CD14-positive monocyte (primary cell): ENCODE data around the gene CDH23. TPM values are rescaled to one million over a fixed set of nuclear protein-coding genes. Genes with fewer than 3 reads are reported as not detected.

Experiments used
- DNase-seq, 3 donors: peaks; one replicate each; pipeline ENCODE4 v3.0.0-alpha.2; 2011 to 2022
- H2AFZ ChIP-seq: 2 replicates; pipeline ENCODE4 v1.6.0; 2012; ENCODE audit warnings: mild to moderate bottlenecking, low read depth, low read length, inconsistent platforms; ENCODE audit not compliant: insufficient read depth, poor library complexity, severe bottlenecking
- H3K27ac ChIP-seq, 2 donors: 1 replicate in 1 of 2; 2 replicates in 1 of 2; pipeline ENCODE4 v1.5.1; 2012 to 2013; ENCODE audit warnings: low read length in 2 of 2, control low read depth in 1 of 2, inconsistent platforms in 1 of 2, low read depth in 1 of 2, mild to moderate bottlenecking in 1 of 2
- H3K27me3 ChIP-seq, 2 donors: one replicate each; pipeline versions ENCODE4 v1.6.0 to v1.6.1; 2011 to 2013; ENCODE audit warnings: low read length in 2 of 2; ENCODE audit not compliant: control insufficient read depth in 2 of 2, insufficient read depth in 2 of 2
- H3K36me3 ChIP-seq, 2 donors: replicated peaks in 1 of 2; 1 replicate in 1 of 2; 2 replicates in 1 of 2; pipeline versions ENCODE4 v1.5.1 to v1.6.1; 2012 to 2013; ENCODE audit warnings: low read length in 2 of 2, control low read depth in 1 of 2, inconsistent platforms in 1 of 2, mild to moderate bottlenecking in 1 of 2; ENCODE audit not compliant: insufficient read depth in 2 of 2, control insufficient read depth in 1 of 2
- H3K4me1 ChIP-seq, 2 donors: 1 replicate in 1 of 2; 2 replicates in 1 of 2; pipeline versions ENCODE4 v1.5.1 to v1.6.1; 2012 to 2013; ENCODE audit warnings: low read length in 2 of 2, control low read depth in 1 of 2, inconsistent platforms in 1 of 2, mild to moderate bottlenecking in 1 of 2, moderate library complexity in 1 of 2; ENCODE audit not compliant: insufficient read depth in 2 of 2, control insufficient read depth in 1 of 2
- H3K4me2 ChIP-seq: replicated peaks from 2 replicates; pipeline ENCODE3; 2012; ENCODE audit warnings: low read length, moderate library complexity, mild to moderate bottlenecking; ENCODE audit not compliant: poor library complexity, severe bottlenecking; ENCODE audit errors: extremely low read depth
- H3K4me3 ChIP-seq, 3 experiments: fragments of 200-600 bp in 1 of 3; sonication (generic) in 1 of 3; replicated peaks in 1 of 3; 1 replicate in 2 of 3; 2 replicates in 1 of 3; pipeline ENCODE4 v1.5.1; 2011 to 2013; ENCODE audit warnings: low read length in 3 of 3, mild to moderate bottlenecking in 3 of 3, control low read depth in 2 of 3, low read depth in 2 of 3, inconsistent platforms in 1 of 3, moderate library complexity in 1 of 3
- H3K79me2 ChIP-seq: 2 replicates; pipeline ENCODE4 v1.6.0; 2012; ENCODE audit warnings: mild to moderate bottlenecking, control low read depth, inconsistent platforms, low read length, moderate library complexity; ENCODE audit not compliant: insufficient read depth
- H3K9ac ChIP-seq: 2 replicates; pipeline ENCODE4 v1.6.0; 2017; ENCODE audit warnings: low read length, mild to moderate bottlenecking; ENCODE audit not compliant: insufficient read depth, poor library complexity, severe bottlenecking
- H3K9me3 ChIP-seq, 2 donors: replicated peaks in 1 of 2; 1 replicate in 1 of 2; 2 replicates in 1 of 2; pipeline versions ENCODE4 v1.5.1 to v1.6.1; 2012 to 2013; ENCODE audit warnings: low read length in 2 of 2, control low read depth in 1 of 2; ENCODE audit not compliant: control insufficient read depth in 1 of 2, insufficient read depth in 1 of 2
- H4K20me1 ChIP-seq: 2 replicates; pipeline ENCODE4 v1.6.0; 2012; ENCODE audit warnings: mild to moderate bottlenecking, low read length, control low read depth, moderate library complexity; ENCODE audit not compliant: insufficient read depth
- H3K27ac Mint-ChIP-seq, 7 donors: one replicate each; pipeline ENCODE4 v1.8.0; 2020; ENCODE audit warnings: mild to moderate bottlenecking in 7 of 7, mixed read lengths in 7 of 7, moderate library complexity in 6 of 7, inconsistent platforms in 2 of 7
- H3K27me3 Mint-ChIP-seq, 3 donors: one replicate each; pipeline ENCODE4 v1.8.0; 2021 to 2022; ENCODE audit warnings: low read depth in 3 of 3, mild to moderate bottlenecking in 3 of 3, mixed read lengths in 3 of 3, moderate library complexity in 3 of 3, inconsistent platforms in 1 of 3
- H3K36me3 Mint-ChIP-seq, 2 donors: one replicate each; pipeline ENCODE4 v1.8.0; 2020; ENCODE audit warnings: mixed read lengths in 2 of 2, inconsistent platforms in 1 of 2, mild to moderate bottlenecking in 1 of 2
- H3K4me1 Mint-ChIP-seq: one replicate; pipeline ENCODE4 v1.8.0; 2020; ENCODE audit warnings: mild to moderate bottlenecking, mixed read lengths
- H3K4me3 Mint-ChIP-seq, 2 donors: one replicate each; pipeline ENCODE4 v1.8.0; 2020; ENCODE audit warnings: mild to moderate bottlenecking in 2 of 2, mixed read lengths in 2 of 2, moderate library complexity in 1 of 2
- H3K9me3 Mint-ChIP-seq, 7 donors: one replicate each; pipeline ENCODE4 v1.8.0; 2020 to 2022; ENCODE audit warnings: mixed read lengths in 7 of 7, mild to moderate bottlenecking in 6 of 7, moderate library complexity in 6 of 7, inconsistent platforms in 2 of 7
- CTCF ChIP-seq: fragments of 200-600 bp; IDR thresholded peaks from one replicate; pipeline ENCODE4 v1.8.0; 2022; ENCODE audit warnings: antibody characterized with exemption, mild to moderate bottlenecking
- WGBS: methylation state at CpG from one replicate; pipeline ENCODE4 v1.1.5; 2013; ENCODE audit warnings: missing lambda C conversion rate; ENCODE audit not compliant: insufficient coverage; 5-methylcytosine and 5-hydroxymethylcytosine counted together
- intact Hi-C, 2 donors: fragments of 100-400 bp; cut with micrococcal nuclease; formaldehyde crosslinking; loops; one replicate each; pipeline versions ENCODE4 v1.15.0 to v1.15.1; 2023
- polyA plus RNA-seq, 3 donors: library from polyadenylated mRNA; depleted of rRNA in 1 of 3; unstranded in 2 of 3; stranded (reverse) in 1 of 3; fragments of 300-500 nt in 2 of 3; fragments of >200 nt in 1 of 3; fragmentation: Illumina TruSeq in 2 of 3; gene quantifications; 1 replicate in 2 of 3; 2 replicates in 1 of 3; pipeline ENCODE4 v1.2.3, GENCODE V29; 2012 to 2021

CDH23 gene
- polyA plus RNA-seq, 3 donors: 8.2 to 36.2 (median 10.5) TPM

DNA sequence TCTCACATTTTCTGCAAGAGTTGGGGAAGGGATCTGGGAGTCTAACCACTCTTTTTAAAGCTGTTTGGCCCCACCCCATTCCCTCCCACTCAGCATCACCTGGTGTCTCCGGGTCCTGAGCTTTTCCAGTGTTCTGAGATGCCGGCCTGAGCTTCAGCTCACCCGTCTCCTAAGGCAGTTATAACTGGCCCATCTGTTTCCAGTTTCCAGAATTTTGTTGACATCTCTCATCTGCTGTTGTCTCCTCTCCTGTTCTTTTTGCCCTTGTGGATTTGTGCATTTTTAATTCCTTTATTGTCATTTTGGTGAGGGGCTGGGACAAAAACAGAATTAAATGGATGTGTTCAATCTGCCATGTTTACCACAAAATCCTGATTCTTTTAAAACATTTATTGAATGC is 162.3 kb downstream of the CDH23 start:
- Mint-ChIP-seq H3K27me3 (peaks cover 7 to 9% (median 9%) of the 10 kb centered on the region in 3 donors), H3K4me1 (peaks cover 15% of the 10 kb centered on the region), H3K36me3 (no peaks in the 10 kb centered on the region), H3K27ac (no peak overlapping the region), H3K9me3 (peaks cover 2 to 10% (median 9%) of the 10 kb centered on the region in 7 donors), H3K4me3 (no peak overlapping the region)
- Histone ChIP-seq H3K36me3 (no peaks in the 10 kb centered on the region), H4K20me1 (no peaks in the 10 kb centered on the region), H3K27me3 (no peaks in the 10 kb centered on the region), H3K27ac (no peak overlapping the region), H3K9me3 (peaks cover 0 to 3% of the 10 kb centered on the region in 2 donors), H3K4me2 (no peak overlapping the region), H3K79me2 (no peaks in the 10 kb centered on the region), H2AFZ (no peak overlapping the region), H3K4me3 (no peak overlapping the region), H3K9ac (no peak overlapping the region), H3K4me1 (peaks cover 13 to 15% of the 10 kb centered on the region in 2 donors)
- 93% methylated on average over 3 of the region's 3 CpGs for WGBS
- intact Hi-C loops: no loop called here
- no peak for DNase-seq
- no peak for TF ChIP-seq CTCF

GRCh38 chr10:71561003-71561574 is 164.4 kb downstream of the CDH23 start:
- Mint-ChIP-seq H3K27ac (peak overlapping the region in 2 of 7 donors; percentile 40 to 62), H3K9me3 (peaks cover 2 to 10% (median 7%) of the 10 kb centered on the region in 7 donors), H3K27me3 (peaks cover 4 to 10% (median 7%) of the 10 kb centered on the region in 3 donors), H3K4me1 (peaks cover 8% of the 10 kb centered on the region), H3K4me3 (no peak overlapping the region), H3K36me3 (no peaks in the 10 kb centered on the region)
- no peak overlapping the region for H3K9ac ChIP-seq
- H3K36me3 ChIP-seq: no peaks in the 10 kb centered on the region
- no peaks in the 10 kb centered on the region for H3K79me2 ChIP-seq
- intact Hi-C loops: no loop called here
- 0% methylated on average over 3 of the region's 5 CpGs for WGBS
- H3K4me2 ChIP-seq: no peak overlapping the region
- no peak for TF ChIP-seq CTCF
- no peaks in the 10 kb centered on the region for H3K27me3 ChIP-seq
- no peaks in the 10 kb centered on the region for H4K20me1 ChIP-seq
- H3K4me3 ChIP-seq: no peak overlapping the region
- no peak for DNase-seq
- H3K4me1 ChIP-seq: peaks cover 5 to 7% of the 10 kb centered on the region in 2 donors
- H2AFZ ChIP-seq: no peak overlapping the region
- H3K9me3 ChIP-seq: peaks cover 0 to 3% of the 10 kb centered on the region in 2 donors
- no peak overlapping the region for H3K27ac ChIP-seq
